ACC112 (cell line): Measurements from ENCODE around the gene DPP6.

Experiments
- H2AFZ ChIP-seq: fragments of 200-600 bp; sonication (generic); one replicate; pipeline ENCODE4 v1.6.0; 2017; ENCODE audit warnings: antibody characterized with exemption, low read length; ENCODE audit not compliant: unreplicated experiment
- H3K27ac ChIP-seq: fragments of 200-600 bp; sonication (generic); 2 replicates; pipeline ENCODE4 v1.5.1; 2014; ENCODE audit warnings: low read depth, mild to moderate bottlenecking, antibody characterized with exemption, low read length, moderate library complexity
- H3K27me3 ChIP-seq: fragments of 200-600 bp; sonication (generic); 2 replicates; pipeline ENCODE4 v1.6.1; 2014; ENCODE audit warnings: mild to moderate bottlenecking, antibody characterized with exemption, low read length, moderate library complexity, mixed read lengths; ENCODE audit not compliant: insufficient read depth
- H3K36me3 ChIP-seq: fragments of 200-600 bp; sonication (generic); 2 replicates; pipeline ENCODE4 v1.6.1; 2016; ENCODE audit warnings: mild to moderate bottlenecking, antibody characterized with exemption, low read length, moderate library complexity, mixed read lengths; ENCODE audit not compliant: insufficient read depth
- H3K4me1 ChIP-seq: fragments of 200-600 bp; sonication (generic); one replicate; pipeline ENCODE4 v1.6.1; 2016; ENCODE audit warnings: low read length, mixed read lengths; ENCODE audit not compliant: insufficient read depth, unreplicated experiment, control insufficient read depth
- H3K4me3 ChIP-seq: fragments of 200-600 bp; sonication (generic); 2 replicates; pipeline ENCODE4 v1.5.1; 2014; ENCODE audit warnings: mild to moderate bottlenecking, low read depth, low read length
- H3K79me2 ChIP-seq: fragments of 200-600 bp; sonication (generic); one replicate; pipeline ENCODE4 v1.6.0; 2016; ENCODE audit warnings: low read length; ENCODE audit not compliant: control insufficient read depth, unreplicated experiment, insufficient read depth

DPP6 gene

GRCh38 chr7:154937837-154938236, 885.6 kb downstream of the DPP6 start:
- Histone ChIP-seq H3K27me3 (no peaks in the 10 kb centered on the region), H2AFZ (no peak overlapping the region), H3K79me2 (no peaks in the 10 kb centered on the region), H3K36me3 (0 out of 2 replicates have a peak, but pooled peaks cover 5% of the 10 kb centered on the region), H3K4me3 (no peak overlapping the region), H3K27ac (no peak overlapping the region), H3K4me1 (no peaks in the 10 kb centered on the region)

GRCh38 chr7:154942691-154943090, 890.5 kb downstream of the DPP6 start:
- no peaks in the 10 kb centered on the region for H3K27me3 ChIP-seq
- peaks cover 1% of the 10 kb centered on the region for H3K36me3 ChIP-seq
- H3K27ac ChIP-seq = no peak overlapping the region
- no peaks in the 10 kb centered on the region for H3K79me2 ChIP-seq
- no peak overlapping the region for H2AFZ ChIP-seq
- H3K4me1 ChIP-seq = no peaks in the 10 kb centered on the region
- H3K4me3 ChIP-seq = no peak overlapping the region
